Left hindlimb (tissue), 1 donor: ENCODE results near the gene UQCRC1.

Source experiments
- DNase-seq: peaks from one replicate; pipeline ENCODE4 v3.0.0-alpha.2; 2018

Gene UQCRC1

GRCh38 chr3:48598323-48599076 lies 10.9 kb downstream of the UQCRC1 start:
- DNase-seq = no peak

GRCh38 chr3:48597408-48597800 lies 12.0 kb downstream of the UQCRC1 start:
- DNase-seq = no peak

GRCh38 chr3:48596676-48597407 lies 12.6 kb downstream of the UQCRC1 start:
- no peak for DNase-seq

GRCh38 chr3:48596157-48596556 lies 13.3 kb downstream of the UQCRC1 start:
- DNase-seq = no peak

- no peak for DNase-seq
These were observed 13.8 kb downstream of the UQCRC1 start for GRCh38 chr3:48595526-48596121.

- DNase-seq = no peak
These were observed 14.3 kb downstream of the UQCRC1 start, which contains the start of gene COL7A1 for GRCh38 chr3:48595075-48595525. COL7A1 (minus strand) TSS chr3:48595329; CDS start chr3:48595159, 170 bp downstream.

GRCh38 chr3:48594417-48595049 lies 14.9 kb downstream of the UQCRC1 start:
- no peak for DNase-seq

GRCh38 chr3:48593337-48593736 lies 16.1 kb downstream of the UQCRC1 start:
- DNase-seq = no peak

GRCh38 chr3:48592519-48593087 lies 16.8 kb downstream of the UQCRC1 start:
- no peak for DNase-seq

- DNase-seq = no peak
These were observed 17.4 kb downstream of the UQCRC1 start for GRCh38 chr3:48591886-48592518.

GRCh38 chr3:48591436-48591835 lies 18.0 kb downstream of the UQCRC1 start:
- no peak for DNase-seq

- DNase-seq = no peak
These were observed 21.2 kb downstream of the UQCRC1 start for GRCh38 chr3:48588230-48588629.

- no peak for DNase-seq
These were observed 21.8 kb downstream of the UQCRC1 start for GRCh38 chr3:48587686-48588085.

GRCh38 chr3:48585411-48585810 lies 24.0 kb downstream of the UQCRC1 start:
- DNase-seq = no peak

GRCh38 chr3:48584836-48585235 lies 24.6 kb downstream of the UQCRC1 start:
- DNase-seq = no peak

GRCh38 chr3:48581621-48582481 lies 27.6 kb downstream of the UQCRC1 start:
- no peak for DNase-seq

- no peak for DNase-seq
These were observed 32.8 kb downstream of the UQCRC1 start for GRCh38 chr3:48576647-48577046.

GRCh38 chr3:48575366-48575765 lies 34.1 kb downstream of the UQCRC1 start:
- DNase-seq = no peak

- no peak for DNase-seq
These were observed 35.4 kb downstream of the UQCRC1 start for GRCh38 chr3:48573973-48574585.

- no peak for DNase-seq
These were observed 36.9 kb downstream of the UQCRC1 start for GRCh38 chr3:48572517-48572916.

GRCh38 chr3:48571938-48572337 lies 37.5 kb downstream of the UQCRC1 start:
- DNase-seq = no peak
